Measurements from ENCODE around the gene CHD6.

DNA sequence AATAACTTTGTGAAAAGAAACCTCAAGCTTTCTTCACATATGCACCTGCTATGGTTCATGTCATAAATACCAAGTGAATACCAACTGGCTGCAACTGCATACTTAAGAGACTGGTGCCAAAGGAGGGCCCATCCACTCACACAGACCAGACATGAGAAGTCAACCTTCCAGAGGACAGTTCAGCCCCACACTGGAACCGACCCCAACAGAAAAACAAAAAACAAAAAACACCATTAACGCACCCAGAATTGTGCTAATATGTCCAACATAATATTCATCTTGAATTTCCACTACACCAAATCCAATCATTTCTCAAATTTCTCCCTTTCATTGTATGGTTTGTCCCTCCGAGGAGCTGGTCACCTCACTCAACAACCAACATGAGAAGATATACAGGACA lies 42.8 kb downstream of the CHD6 start:
- TF ChIP-seq, protein P1, sequence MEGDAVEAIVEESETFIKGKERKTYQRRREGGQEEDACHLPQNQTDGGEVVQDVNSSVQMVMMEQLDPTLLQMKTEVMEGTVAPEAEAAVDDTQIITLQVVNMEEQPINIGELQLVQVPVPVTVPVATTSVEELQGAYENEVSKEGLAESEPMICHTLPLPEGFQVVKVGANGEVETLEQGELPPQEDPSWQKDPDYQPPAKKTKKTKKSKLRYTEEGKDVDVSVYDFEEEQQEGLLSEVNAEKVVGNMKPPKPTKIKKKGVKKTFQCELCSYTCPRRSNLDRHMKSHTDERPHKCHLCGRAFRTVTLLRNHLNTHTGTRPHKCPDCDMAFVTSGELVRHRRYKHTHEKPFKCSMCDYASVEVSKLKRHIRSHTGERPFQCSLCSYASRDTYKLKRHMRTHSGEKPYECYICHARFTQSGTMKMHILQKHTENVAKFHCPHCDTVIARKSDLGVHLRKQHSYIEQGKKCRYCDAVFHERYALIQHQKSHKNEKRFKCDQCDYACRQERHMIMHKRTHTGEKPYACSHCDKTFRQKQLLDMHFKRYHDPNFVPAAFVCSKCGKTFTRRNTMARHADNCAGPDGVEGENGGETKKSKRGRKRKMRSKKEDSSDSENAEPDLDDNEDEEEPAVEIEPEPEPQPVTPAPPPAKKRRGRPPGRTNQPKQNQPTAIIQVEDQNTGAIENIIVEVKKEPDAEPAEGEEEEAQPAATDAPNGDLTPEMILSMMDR (IDR thresholded peaks at IDR 0.05; ENCODE audit: low read depth, low read length, missing input control) = no peak
- no peak for TF ChIP-seq YY1 (IDR thresholded peaks at IDR 0.05)
- TF ChIP-seq FOXA2 (IDR thresholded peaks at IDR 0.05) = no peak
- TF ChIP-seq RAD21 (IDR thresholded peaks at IDR 0.05) = no peak
- TF ChIP-seq TAF1 (conservative IDR thresholded peaks at IDR 0.05) = no peak
- no peak for TF ChIP-seq EGR1 (IDR thresholded peaks at IDR 0.05; ENCODE audit: low read depth in 2 of 2)

All from liver (tissue), 3 donors.